D341Med (cell line): ENCODE data around the gene SV2B.

Experiments
- DNase-seq: peaks from one replicate; pipeline ENCODE4 v3.0.0; 2012; ENCODE audit warnings: low spot score

Gene SV2B

DNA sequence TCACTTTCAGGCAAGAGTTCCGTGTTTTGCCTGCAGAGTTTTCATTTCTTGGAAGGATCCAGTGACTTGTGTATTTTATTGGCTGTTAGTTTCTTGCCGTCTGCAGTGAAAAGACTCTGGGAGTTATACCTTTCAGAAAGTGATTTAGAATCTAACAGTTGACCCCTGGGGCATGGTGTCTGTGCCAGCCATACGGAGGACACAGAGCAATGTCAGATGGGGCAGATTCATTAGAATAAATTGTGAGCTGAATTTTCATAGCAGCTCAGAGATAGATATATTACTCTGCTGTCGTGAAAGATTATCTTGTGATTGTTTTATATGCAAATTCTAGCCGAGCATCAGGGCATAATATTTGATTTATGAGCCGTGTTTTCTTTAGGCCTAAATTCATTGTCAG, 131.6 kb downstream of the SV2B start:
- no peak for DNase-seq

DNA sequence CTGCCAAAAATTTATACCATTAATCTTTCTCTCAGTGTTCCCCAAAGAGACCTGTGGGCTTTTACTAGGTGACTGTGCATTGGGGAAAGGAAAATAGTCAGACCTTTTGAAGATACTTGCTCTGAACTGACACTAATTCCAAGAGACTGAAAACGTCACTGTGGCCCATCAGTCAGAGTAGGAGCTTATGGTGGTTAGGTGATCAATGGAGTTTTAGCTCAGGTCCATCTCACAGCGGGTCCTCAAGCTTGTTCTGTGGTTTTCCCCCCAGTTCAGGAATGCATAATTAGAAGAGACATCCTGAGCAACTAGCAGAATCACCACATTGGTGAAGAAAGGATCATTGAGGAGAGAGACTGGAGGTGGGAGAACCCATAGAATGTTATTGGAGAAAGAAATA, 134.7 kb downstream of the SV2B start:
- DNase-seq = no peak

DNA sequence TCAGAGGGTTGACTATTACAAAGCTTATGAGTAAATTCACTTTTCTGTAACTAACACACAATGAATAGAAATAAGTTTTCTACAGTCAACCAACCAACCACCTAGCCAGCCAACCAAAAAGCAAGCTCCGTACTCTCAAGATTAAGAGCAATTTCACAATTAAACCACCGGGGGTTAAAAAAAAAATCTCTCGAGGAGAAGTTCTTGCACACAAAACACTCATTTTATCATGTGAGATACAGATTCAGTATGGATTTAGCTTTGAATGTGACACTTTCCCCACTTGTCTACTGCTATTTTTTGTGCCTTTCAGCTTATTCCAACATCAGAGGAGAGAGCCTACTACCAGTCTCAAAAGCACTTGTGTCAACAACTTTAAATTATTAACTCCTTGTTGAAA, 135.3 kb downstream of the SV2B start:
- no peak for DNase-seq

DNA sequence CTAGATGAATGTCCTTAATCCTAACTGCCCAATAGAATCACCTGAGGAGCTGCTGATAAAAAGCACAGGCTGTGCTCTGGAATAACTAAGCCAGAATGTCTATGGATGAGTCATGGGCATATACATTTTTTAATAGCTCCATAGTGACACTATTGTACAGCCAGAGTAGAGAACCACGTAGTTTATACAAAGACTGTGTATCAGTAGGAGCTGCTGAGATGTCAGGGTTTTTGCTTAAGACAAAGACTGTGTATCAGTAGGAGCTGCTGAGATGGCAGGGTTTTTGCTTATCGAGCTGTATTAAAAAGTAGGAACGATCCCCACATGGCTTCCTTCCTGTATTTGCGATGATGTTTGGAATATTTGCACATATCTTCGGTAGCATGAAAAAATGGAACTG, 137.4 kb downstream of the SV2B start:
- DNase-seq = no peak

DNA sequence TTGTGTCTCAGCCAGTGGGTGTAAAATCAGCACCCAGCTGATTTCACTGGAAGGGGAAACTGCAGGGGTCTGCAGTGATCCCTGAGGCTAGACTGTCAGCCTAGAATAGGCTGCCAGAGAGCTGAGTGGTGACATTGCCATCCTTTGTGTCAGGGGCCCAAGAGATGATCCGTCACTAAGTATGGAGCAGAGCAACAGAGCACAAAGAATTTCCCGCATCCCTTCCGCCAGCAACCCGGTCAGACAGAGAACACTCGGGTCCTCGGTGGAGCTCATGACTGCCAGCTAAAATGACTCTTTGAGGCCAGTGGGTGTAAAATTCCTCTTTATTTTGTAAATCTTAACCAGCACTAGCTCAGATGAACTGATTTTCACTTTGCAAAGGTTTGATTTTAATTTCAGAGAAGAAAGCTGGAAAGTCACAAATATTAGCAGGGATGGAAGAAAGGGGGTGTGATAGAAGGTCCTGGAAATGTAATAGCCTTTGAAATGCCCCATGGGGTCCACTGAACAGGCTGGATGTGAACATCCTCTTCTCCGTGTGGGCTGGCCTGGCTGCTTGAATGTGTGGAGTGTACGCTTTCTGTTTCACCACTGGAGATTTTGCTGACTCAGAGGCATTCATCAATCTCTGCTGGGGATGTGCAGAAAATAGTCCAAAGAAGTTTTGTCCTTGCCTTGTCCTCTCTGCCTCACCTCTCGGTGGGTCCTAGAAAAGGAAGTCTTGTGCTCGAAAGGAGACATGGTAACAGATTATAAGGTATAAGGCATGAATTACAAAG, 138.8 kb downstream of the SV2B start:
- DNase-seq = no peak

DNA sequence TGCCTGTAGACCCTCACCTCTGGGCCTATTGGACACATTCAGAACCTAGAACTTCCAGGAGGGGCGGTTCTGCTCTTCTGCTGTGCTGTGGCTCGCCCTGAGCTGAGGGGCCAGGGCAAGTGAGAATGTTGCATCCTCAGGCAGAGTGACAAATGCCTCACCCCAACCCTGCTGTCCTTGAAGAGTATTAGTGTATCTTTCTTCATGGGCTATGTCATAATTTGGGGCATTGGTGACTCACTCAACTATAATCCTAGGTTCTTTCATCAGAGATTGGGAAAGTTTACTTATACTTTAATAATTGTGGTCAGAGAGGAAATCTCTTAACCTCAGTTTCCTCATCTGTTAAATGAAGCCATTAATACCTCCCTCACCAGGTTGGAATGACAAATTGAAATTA, 143.8 kb downstream of the SV2B start:
- no peak for DNase-seq

DNA sequence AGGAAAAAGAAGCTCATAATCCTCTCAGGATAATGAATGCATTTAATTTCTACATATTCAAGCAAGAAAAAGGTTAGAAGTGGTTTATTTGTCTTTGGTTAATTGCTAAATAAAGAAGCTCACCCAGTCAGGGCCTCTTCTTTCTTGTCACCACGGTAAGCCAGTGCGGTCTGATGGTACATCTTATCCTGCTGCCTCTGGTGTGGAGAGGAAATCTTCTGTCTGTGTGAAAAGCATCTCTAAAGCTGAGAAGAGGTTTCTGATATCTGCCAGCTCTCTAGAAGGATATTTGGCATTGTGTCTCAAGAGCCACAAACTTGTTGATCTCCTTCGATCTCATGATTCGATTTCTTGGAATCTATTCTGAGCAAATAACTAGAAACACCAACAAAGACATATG, 144.9 kb downstream of the SV2B start:
- DNase-seq = no peak

DNA sequence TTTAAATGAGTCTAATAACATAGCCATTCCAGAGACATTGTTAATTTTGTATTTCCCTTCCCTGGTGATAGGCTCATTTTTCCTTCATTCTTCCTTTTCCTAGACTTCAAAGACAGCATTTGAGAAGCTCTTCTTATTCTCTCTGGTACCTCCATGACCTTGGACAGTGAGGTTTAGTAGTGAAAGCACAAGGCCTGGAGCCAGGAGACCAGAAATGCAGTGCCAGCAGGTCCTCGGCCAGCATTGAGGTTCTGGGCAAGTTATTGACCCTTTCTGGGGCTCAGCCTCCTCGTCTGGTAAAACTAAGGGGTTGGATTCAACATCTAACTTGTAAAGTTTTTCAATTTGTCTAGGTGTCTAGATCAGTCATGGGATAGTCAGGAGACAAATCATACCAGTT, 146.9 kb downstream of the SV2B start:
- DNase-seq = no peak

DNA sequence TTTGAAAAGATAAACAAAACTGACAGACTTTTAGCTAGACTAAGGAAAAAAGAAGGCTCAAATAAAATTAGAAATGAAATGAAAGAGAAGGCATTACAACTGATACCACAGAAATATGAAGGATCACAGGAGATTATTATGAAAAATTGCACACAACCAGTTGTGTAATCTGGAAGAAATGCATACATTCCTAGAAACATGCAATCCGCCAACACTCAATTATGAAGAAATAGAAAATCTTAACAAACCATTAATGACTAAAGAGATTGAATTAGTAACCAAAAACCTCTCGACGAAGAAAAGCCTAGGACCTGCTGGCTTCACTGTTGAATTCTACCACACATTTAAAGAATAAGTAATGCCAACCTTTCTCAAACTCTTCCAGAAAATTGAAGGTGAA, 149.5 kb downstream of the SV2B start:
- DNase-seq = no peak

DNA sequence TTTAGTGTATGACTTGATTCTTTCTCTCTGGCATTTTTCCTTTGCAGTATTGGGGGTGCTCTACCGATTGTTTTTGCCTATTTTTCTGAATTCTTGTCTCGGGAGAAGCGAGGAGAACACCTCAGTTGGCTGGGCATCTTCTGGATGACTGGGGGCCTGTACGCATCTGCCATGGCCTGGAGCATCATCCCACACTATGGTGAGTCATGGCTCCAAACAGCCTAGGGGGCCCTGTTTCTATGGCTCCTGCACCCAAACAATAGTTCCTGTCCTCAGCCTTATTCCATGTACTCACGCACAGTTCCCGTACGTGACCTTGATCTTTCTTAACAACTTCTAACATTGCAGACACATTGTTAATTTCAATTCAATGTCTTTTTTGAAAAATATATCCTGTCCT, 152.3 kb downstream of the SV2B start:
- DNase-seq = no peak

DNA sequence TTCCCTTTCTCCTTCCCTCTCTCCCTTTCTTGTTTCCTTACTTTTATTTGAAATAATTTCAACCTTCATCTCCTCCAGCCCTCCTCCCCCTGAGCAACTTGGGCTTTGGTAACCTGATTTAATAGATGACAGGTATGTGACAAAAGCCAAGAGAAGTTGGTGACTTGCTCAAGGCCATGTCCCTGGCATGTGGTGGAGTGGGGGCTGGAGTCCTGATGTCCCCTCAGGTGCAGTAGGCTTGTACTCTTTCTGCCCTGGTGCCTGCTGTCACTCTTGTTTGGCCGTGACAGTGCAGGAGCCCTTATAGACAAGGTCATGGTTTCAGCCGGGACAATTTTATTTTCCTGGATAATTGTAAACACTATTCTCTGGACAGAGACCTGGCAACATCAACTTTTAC, 152.7 kb downstream of the SV2B start:
- no peak for DNase-seq

DNA sequence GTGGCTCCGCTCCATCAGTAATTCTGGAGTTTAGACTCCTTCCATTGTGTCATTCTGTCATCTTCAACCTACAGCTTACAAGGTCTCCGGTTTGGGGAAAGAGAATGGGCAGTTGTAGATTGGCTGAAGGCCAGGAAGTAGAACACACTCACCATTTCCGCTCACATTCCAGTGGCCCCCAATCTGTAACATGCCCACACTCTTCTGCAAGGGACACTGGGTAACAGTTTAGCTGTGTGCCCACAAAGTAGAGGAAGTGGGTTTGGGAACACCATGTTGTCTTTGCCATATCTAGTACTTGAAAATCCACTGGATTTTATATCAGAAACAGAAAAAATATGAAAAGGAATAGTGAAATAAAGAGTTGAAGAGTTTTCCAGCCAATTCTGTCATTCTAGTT, 153.5 kb downstream of the SV2B start:
- no peak for DNase-seq

DNA sequence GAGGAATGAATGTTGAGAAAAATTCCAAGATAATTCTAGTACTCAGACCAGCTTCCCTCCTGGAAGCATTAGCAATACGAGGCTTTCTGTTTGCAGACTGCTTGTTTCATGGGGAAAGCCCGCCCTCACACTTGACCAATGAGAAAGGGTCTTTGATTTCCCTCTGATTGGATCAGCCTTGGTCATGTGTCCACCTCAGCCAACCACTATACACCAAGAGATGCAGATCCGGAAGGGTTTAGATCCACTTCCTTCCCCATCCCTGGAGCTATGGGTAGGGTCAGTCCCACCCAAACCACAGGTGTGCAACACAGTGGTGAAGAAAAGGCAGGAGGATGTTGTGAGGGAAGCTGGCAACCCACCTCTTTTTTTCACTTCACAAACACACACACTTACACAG, 154.7 kb downstream of the SV2B start:
- DNase-seq = no peak

DNA sequence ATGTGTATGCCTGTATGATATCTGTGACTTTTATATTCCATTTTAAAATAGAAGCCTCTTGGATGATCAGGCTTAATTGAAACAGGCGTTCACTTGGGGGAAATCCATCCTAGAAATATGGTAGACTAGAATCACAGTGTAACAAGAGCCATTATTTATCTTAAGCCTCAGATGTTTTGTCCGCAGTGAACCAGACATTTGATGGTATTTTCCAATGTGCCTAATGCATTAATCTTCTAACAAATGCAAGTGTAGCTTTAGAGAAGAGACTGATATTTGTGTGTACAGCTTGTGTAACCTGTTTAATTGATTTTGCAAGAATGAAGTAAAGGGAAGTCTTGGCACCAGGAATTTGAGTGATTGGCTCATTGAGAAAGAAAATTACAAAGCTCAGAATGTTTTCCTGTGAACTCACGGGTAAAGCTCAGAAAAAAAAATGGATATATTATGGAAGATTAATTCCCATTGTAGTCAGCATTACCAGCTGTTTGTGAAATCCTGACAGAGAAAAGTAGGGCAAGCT, 155.7 kb downstream of the SV2B start:
- DNase-seq = no peak

DNA sequence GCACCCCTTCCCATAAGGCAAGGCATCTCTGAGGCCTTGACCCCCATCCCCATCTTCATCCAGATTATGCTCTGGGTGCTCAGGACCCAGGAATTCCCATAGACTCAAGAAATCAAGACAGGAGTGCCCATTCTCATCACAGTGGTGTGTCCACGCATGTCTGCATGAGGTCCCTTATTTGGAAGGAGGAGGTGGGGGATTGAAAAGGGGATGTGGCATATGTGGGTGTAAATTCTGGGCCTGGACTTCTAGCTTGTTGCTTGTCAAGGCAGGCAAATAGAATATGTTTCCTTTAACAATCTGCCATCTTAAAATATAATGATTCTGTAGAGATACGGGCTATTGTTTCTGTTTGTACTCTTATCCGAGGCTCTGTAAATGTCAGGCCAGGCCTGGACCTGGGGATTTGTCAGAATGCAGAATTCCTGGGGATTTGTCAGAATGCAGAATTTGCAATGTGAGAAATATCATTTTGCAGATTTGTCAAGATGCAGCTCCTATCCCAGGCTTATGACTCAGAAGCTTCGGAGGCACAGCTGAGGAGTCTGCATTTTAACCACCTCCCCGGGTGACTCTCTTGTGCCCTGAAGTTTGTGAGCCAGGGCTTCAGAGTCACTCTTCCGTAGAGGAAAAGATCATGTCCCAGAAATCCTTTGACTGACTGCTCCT, 157.8 kb downstream of the SV2B start:
- DNase-seq = no peak

DNA sequence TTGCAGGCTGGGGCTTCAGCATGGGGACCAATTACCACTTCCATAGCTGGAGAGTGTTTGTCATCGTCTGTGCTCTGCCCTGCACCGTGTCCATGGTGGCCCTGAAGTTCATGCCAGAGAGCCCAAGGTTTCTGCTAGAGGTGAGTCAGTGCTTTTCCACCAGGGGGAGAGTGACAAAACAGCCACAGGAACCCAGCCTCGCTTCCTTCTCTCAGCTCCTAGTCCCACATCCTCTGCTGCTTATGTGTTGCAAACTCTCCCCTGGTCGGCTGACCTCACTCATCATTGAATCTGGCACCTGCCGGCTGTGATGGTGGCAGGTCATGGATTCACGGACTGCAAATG, 158.3 kb downstream of the SV2B start:
- DNase-seq = no peak

DNA sequence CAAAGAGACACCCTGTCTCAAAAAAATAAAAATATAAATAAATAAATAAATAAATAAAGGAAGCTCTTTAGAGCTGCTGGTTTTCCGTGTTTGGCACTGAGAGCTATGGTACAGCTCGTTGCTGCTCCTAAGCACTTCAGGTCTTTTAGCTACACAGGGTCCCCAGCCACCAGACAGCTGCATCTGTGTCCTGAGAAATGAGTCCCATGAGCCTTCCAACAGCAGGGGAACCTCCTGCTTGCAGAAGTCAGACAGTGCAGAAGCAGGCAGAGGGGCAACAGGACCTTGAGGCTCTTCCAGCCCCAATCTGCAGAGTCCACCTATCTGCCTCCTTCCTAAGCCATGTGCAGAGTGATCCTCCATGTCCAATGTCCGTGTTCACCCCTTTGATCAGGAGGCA, 159.0 kb downstream of the SV2B start:
- DNase-seq = no peak

DNA sequence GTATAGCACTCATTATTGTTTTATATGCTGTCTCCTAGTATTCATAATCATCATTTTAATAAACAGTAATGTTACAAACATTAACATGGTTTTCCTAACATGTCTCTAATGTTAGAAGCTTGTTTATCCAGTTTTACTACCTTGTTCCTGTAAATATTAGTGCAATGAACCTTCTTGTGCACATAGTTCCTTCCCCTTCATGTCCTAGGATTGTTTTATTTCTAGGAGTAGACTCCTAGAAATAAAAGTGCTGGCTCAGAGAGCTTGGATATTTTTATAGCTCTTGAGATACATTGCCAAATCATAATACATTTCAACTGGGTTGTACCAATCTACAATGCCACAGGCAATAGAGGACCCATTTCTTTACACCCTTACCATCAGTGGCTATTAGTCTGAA, 161.3 kb downstream of the SV2B start:
- no peak for DNase-seq

DNA sequence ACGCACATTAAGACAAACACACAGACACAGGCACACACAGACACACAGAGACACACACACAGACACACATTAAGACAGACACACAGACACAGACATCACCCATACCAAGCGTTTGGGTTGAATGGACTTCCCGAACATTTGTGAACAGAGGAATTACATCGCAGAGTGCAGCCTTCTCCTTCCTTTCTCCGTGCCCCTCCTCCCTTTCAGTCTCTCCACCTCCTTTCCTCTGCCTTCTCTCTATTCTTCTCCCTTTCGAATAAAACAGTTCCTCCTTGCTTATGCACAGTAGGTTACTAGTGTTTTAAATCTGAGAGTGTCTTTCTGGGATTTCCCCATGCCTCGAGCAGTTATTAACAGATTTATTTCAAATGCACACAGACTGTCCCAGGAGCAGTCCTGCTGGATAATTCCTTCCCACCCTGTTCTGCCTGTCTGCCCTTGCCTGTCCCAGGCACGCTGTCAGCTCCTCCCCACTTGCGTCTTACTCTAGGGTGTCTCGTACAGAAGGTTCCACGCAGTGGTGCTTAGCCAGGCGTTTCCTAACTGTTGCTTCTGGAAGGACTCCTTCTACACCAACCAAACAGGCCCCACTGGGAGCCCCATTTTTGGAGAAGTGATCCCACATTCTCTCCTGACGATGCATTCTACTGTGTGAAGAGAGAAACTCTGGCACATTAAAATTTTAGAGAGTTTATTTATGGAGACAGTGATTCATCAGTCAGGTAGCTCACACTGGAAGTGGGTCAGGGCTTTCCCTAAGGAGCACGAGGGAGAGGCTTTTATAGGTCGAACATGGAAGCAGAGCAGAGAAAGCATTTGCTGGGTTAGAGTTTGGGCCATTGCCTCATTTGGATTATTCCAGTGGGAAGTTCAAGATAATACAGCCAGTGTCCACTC, 163.8 kb downstream of the SV2B start:
- no peak for DNase-seq

DNA sequence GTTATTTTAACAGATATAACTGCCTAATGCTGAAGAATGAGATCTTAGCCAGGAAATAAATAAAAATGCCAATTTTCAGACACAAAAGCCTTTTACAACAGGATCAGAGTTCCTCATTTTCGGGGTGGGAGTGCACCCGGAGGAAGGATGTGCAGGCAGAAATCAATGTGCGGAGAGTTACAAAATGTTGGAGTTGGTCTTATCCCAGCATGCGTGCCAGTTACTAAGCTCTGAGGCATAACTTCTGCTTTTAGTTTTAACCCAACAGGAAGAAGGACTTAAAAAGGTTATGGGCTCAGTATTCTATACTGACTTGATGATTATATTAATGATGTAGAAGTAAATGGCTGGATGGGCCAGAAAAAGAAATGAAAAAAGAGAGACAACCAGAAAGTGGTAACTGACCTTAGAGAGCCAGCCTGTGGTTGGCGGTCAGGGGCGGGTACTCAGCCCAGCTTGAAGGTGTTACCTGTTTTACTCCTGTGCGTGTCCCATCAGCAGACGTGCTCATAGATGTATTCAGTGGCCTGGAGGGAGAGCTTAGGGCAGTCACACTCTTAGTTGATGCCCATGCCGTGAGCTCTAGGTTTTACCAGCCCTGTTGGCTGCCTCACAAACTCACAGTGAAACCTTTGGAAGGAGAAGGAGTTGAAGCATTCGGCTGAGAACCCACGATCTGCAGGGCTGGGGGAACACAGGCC, 164.7 kb downstream of the SV2B start:
- no peak for DNase-seq

DNA sequence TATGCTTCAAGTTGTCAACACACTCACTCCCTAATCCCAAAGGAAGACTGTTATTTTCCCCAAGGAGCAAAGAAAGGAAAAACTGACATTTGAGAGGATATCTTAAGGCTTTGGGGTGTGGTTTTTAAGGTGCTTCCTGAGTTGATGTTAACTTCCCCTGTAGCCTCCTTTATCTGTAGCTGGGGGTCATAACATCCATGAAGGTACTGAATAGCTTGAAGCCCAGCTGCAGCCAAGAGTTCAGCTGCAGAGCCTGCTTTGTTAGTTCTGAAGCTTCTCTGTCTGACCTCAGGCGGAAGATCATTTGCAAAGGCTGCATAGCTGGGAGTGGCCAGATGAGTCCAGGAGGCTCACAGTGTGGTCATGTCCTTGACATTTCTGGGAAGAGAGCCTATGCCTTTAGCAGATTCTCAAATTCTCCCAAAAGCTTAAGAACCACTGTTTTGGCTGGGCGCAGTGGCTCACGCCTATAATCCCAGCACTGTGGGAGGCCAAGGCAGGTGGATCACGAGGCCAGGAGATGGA, 165.4 kb downstream of the SV2B start:
- no peak for DNase-seq

DNA sequence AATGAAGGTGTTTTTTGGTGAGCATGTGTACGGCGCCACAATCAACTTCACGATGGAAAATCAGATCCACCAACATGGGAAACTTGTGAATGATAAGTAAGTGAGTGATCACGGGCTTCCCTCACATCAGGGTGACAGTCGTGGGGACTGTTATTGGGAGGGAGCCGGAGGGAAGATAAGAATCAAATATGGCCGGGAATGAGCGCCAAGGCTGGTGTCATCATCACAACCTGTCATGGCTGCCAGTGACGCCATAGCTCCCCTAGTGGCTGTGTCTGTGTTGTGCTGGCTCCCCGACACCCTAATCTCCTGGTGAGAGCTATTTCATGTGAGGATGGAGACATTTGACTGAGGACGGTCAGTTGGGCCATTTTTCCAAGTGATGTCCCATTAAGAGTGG, 168.5 kb downstream of the SV2B start:
- no peak for DNase-seq
